PC-3 (cell line): Measurements from ENCODE around the gene RAB6D. TPM values are rescaled to one million over a fixed set of nuclear protein-coding genes. Genes with fewer than 3 reads are reported as not detected.

Source experiments
- ATAC-seq: fragments of 200-7000 bp; cut with Tn5 transposase; 2 replicates; pipeline ENCODE4 v1.9.1; 2020; ENCODE audit warnings: mild to moderate bottlenecking, moderate library complexity
- BruUV-seq: library from RNA; stranded (reverse); fragments of 400-500 nt; replicated peaks from 2 replicates; lab custom pipeline; 2021; lab: Mats Ljungman, UMichigan
- CTCF ChIA-PET: fragments of 300-600 bp; sonication (Branson Sonifier 250); formaldehyde crosslinking; loops from one replicate; lab custom pipeline; 2022; ENCODE audit warnings: antibody characterized with exemption; lab: Charles Lee
- POLR2A ChIA-PET: fragments of 300-600 bp; sonication (Branson Sonifier 250); formaldehyde crosslinking; loops from one replicate; lab custom pipeline; 2022; ENCODE audit warnings: antibody characterized with exemption; ENCODE audit not compliant: unreplicated experiment; lab: Charles Lee
- DNase-seq: peaks from one replicate; pipeline ENCODE4 v3.0.0-alpha.2; 2015
- H2AFZ ChIP-seq: fragments of 300-600 bp; sonication (generic); 2 replicates; pipeline ENCODE4 v1.6.0; 2016; ENCODE audit warnings: antibody characterized with exemption, low read length
- H3F3A ChIP-seq: fragments of 300-600 bp; sonication (generic); one replicate; pipeline ENCODE4 v1.6.0; 2017; ENCODE audit warnings: antibody characterized with exemption, low read length, control low read depth, mild to moderate bottlenecking; ENCODE audit not compliant: unreplicated experiment
- H3K27ac ChIP-seq: fragments of 300-600 bp; sonication (generic); 2 replicates; pipeline ENCODE4 v1.5.1; 2016; ENCODE audit warnings: mild to moderate bottlenecking, low read length
- H3K27me3 ChIP-seq: fragments of 300-600 bp; sonication (generic); 2 replicates; pipeline ENCODE4 v1.6.1; 2016; ENCODE audit warnings: low read length, mixed read lengths
- H3K36me3 ChIP-seq: fragments of 300-600 bp; sonication (generic); 2 replicates; pipeline ENCODE4 v1.6.1; 2016; ENCODE audit warnings: low read depth, mixed run types, low read length, mixed read lengths
- H3K4me1 ChIP-seq: fragments of 300-600 bp; sonication (generic); 2 replicates; pipeline ENCODE4 v1.5.1; 2016; ENCODE audit warnings: low read length; ENCODE audit not compliant: insufficient read depth
- H3K4me2 ChIP-seq: fragments of 300-600 bp; sonication (generic); 2 replicates; pipeline ENCODE4 v1.6.0; 2016; ENCODE audit warnings: low read length
- H3K4me3 ChIP-seq: fragments of 300-600 bp; sonication (generic); 2 replicates; pipeline ENCODE4 v1.5.1; 2016; ENCODE audit warnings: mild to moderate bottlenecking, low read length, mixed read lengths
- H3K79me2 ChIP-seq: fragments of 300-600 bp; sonication (generic); 2 replicates; pipeline ENCODE4 v1.6.1; 2017; ENCODE audit warnings: low read length, mixed read lengths
- H3K9ac ChIP-seq: fragments of 300-600 bp; sonication (generic); 2 replicates; pipeline ENCODE4 v1.6.0; 2016; ENCODE audit warnings: mild to moderate bottlenecking, low read length
- H3K9me2 ChIP-seq: fragments of 300-600 bp; sonication (generic); replicated peaks from 2 replicates; pipeline ENCODE4 v1.6.1; 2016; ENCODE audit warnings: mixed run types, low read length, mixed read lengths
- H3K9me3 ChIP-seq: fragments of 300-600 bp; sonication (generic); 2 replicates; pipeline ENCODE4 v1.6.1; 2016; ENCODE audit warnings: low read length, mixed read lengths
- H4K20me1 ChIP-seq: fragments of 300-600 bp; sonication (generic); 2 replicates; pipeline ENCODE4 v1.6.1; 2016; ENCODE audit warnings: low read length, mixed read lengths
- EZH2 ChIP-seq: fragments of 300-600 bp; sonication (generic); IDR thresholded peaks from one replicate; pipeline ENCODE4 v1.6.1; 2017; ENCODE audit warnings: antibody characterized with exemption, mild to moderate bottlenecking, low read length; ENCODE audit not compliant: unreplicated experiment
- EZH2phosphoT487 ChIP-seq: fragments of 300-600 bp; sonication (generic); IDR thresholded peaks from 2 replicates; pipeline ENCODE4 v1.6.1; 2018; ENCODE audit warnings: mild to moderate bottlenecking, antibody characterized with exemption, low read length, borderline replicate concordance
- intact Hi-C: fragments of 100-400 bp; cut with micrococcal nuclease; formaldehyde crosslinking; loops from 2 replicates; pipeline ENCODE4 v1.9.0; 2023
- total RNA-seq: library from RNA; depleted of rRNA; stranded (reverse); fragments of >200 nt; gene quantifications from 2 replicates; pipeline ENCODE4 v1.2.3, GENCODE V29; 2014
- TF ChIP-seq, protein P1 (sequence below): fragments of 300-600 bp; sonication (generic); conservative IDR thresholded peaks from 2 replicates; pipeline ENCODE4 v1.5.1; 2017; ENCODE audit warnings: antibody characterized with exemption, low read depth, mild to moderate bottlenecking, low read length

Gene RAB6D
- total RNA-seq, 1 experiment from 2014 or later: not detected

DNA sequence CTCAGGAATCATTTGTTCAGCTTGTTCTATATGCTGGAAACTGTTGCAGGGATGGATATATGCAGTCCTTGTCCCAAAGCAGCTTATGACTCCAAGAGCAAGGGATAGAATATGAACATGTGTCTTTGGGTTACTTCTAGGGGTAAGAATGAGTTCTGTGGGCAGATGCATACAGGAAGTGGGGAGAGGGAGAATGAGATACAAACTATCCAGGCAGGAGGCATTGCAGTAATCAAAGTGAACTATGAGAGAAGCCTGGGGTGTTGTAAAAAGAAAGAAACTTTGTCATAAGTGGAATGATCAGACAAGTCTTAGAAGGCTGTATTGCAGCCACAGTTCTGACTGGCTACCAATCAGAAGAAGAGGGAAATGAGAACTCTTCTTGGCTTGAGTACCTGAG is 44.8 kb upstream of the RAB6D start:
- ATAC-seq (no peak), DNase-seq (no peak)
- CTCF ChIA-PET: no interaction called here
- POLR2A ChIA-PET: no interaction called here
- no peak overlapping the region for H2AFZ ChIP-seq
- BruUV-seq: no TSS peak
- H3K9me3 ChIP-seq: no peaks in the 10 kb centered on the region
- H3K79me2 ChIP-seq: no peaks in the 10 kb centered on the region
- H3K27ac ChIP-seq: no peak overlapping the region
- peaks cover 74% of the 10 kb centered on the region for H3K27me3 ChIP-seq
- TF ChIP-seq EZH2: no peak
- TF ChIP-seq, protein P1, sequence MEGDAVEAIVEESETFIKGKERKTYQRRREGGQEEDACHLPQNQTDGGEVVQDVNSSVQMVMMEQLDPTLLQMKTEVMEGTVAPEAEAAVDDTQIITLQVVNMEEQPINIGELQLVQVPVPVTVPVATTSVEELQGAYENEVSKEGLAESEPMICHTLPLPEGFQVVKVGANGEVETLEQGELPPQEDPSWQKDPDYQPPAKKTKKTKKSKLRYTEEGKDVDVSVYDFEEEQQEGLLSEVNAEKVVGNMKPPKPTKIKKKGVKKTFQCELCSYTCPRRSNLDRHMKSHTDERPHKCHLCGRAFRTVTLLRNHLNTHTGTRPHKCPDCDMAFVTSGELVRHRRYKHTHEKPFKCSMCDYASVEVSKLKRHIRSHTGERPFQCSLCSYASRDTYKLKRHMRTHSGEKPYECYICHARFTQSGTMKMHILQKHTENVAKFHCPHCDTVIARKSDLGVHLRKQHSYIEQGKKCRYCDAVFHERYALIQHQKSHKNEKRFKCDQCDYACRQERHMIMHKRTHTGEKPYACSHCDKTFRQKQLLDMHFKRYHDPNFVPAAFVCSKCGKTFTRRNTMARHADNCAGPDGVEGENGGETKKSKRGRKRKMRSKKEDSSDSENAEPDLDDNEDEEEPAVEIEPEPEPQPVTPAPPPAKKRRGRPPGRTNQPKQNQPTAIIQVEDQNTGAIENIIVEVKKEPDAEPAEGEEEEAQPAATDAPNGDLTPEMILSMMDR: no peak
- no peaks in the 10 kb centered on the region for H3K9me2 ChIP-seq
- intact Hi-C loops: no loop called here
- no peaks in the 10 kb centered on the region for H4K20me1 ChIP-seq
- no peaks in the 10 kb centered on the region for H3F3A ChIP-seq
- no peaks in the 10 kb centered on the region for H3K36me3 ChIP-seq
- no peaks in the 10 kb centered on the region for H3K4me1 ChIP-seq
- no peak overlapping the region for H3K4me2 ChIP-seq
- H3K9ac ChIP-seq: no peak overlapping the region
- H3K4me3 ChIP-seq: no peak overlapping the region

- Histone ChIP-seq H3K9ac (no peak overlapping the region), H3K4me2 (no peak overlapping the region), H3K27me3 (peaks cover 78% of the 10 kb centered on the region), H3K9me2 (no peaks in the 10 kb centered on the region), H3K4me1 (no peaks in the 10 kb centered on the region), H3K4me3 (no peak overlapping the region), H2AFZ (no peak overlapping the region), H4K20me1 (no peaks in the 10 kb centered on the region), H3F3A (no peaks in the 10 kb centered on the region), H3K9me3 (no peaks in the 10 kb centered on the region), H3K27ac (no peak overlapping the region), H3K36me3 (no peaks in the 10 kb centered on the region), H3K79me2 (no peaks in the 10 kb centered on the region)
- POLR2A ChIA-PET: no interaction called here
- TF ChIP-seq, protein P1: no peak
- TF ChIP-seq EZH2phosphoT487: no peak
- TF ChIP-seq EZH2: no peak
- CTCF ChIA-PET: no interaction called here
- BruUV-seq: no TSS peak
- intact Hi-C loops: no loop called here
- DNase-seq (no peak), ATAC-seq (no peak)
Measured at GRCh38 chr2:131408207-131408606, 44.2 kb upstream of the RAB6D start.

- Histone ChIP-seq H3K27me3 (peaks cover 87% of the 10 kb centered on the region), H3K36me3 (no peaks in the 10 kb centered on the region), H3K79me2 (no peaks in the 10 kb centered on the region), H3K27ac (no peak overlapping the region), H3F3A (no peaks in the 10 kb centered on the region), H2AFZ (no peak overlapping the region), H3K4me1 (no peaks in the 10 kb centered on the region), H3K4me2 (no peak overlapping the region), H3K4me3 (no peak overlapping the region), H3K9ac (no peak overlapping the region), H4K20me1 (no peaks in the 10 kb centered on the region), H3K9me3 (no peaks in the 10 kb centered on the region), H3K9me2 (no peaks in the 10 kb centered on the region)
- BruUV-seq: no TSS peak
- intact Hi-C loops: no loop called here
- POLR2A ChIA-PET: no interaction called here
- ATAC-seq (no peak), DNase-seq (no peak)
- CTCF ChIA-PET: no interaction called here
- TF ChIP-seq EZH2phosphoT487: no peak
- no peak for TF ChIP-seq EZH2
- TF ChIP-seq, protein P1: no peak
Measured at GRCh38 chr2:131404753-131405152, 40.8 kb upstream of the RAB6D start.
